K562 (cell line): ENCODE measurements around the gene PUSL1. TPM values are rescaled to one million over a fixed set of nuclear protein-coding genes. Genes with fewer than 3 reads are reported as not detected.

Source experiments
- ATAC-seq: fragments of 200-7000 bp; cut with Tn5 transposase; 3 replicates; pipeline ENCODE4 v1.9.1; 2020; ENCODE audit warnings: moderate library complexity
- BruUV-seq: library from RNA; stranded (reverse); fragments of 400-500 nt; replicated peaks from 2 replicates; lab custom pipeline; 2021; lab: Mats Ljungman, UMichigan
- CTCF ChIA-PET: fragments of 300-600 bp; formaldehyde crosslinking; extraction: SDS; loops from one replicate; lab custom pipeline; 2021; ENCODE audit warnings: low intra/inter-chr PET ratio; lab: Yijun Ruan, JAX
- POLR2A ChIA-PET: fragments of 300-600, 350-650 bp; sonication (Branson Sonifier 250); formaldehyde crosslinking; extraction: SDS; loops from one replicate; lab custom pipeline; 2021; ENCODE audit warnings: antibody characterized with exemption, inconsistent platforms; lab: Yijun Ruan, JAX
- DNase-seq, 4 experiments: peaks; one replicate each; pipeline versions ENCODE4 v3.0.0 to v3.0.0-alpha.2; 2011 to 2018; ENCODE audit warnings: low spot score in 3 of 4, mixed read lengths in 3 of 4; ENCODE audit errors: extremely low read depth in 1 of 4
- FAIRE-seq: peaks from 2 replicates; lab custom pipeline; 2011; peaks lifted over from hg19 to GRCh38; lab: Jason Lieb, UNC
- H2AFZ ChIP-seq: 2 replicates; pipeline ENCODE4 v1.6.0; 2011; ENCODE audit warnings: low read depth, low read length, control low read depth, inconsistent platforms
- H3K27ac ChIP-seq: fragments of 200-600 bp; 3 replicates; pipeline ENCODE4 v1.8.0; 2011; ENCODE audit warnings: low read depth, mild to moderate bottlenecking, control low read depth, inconsistent platforms, low read length, moderate library complexity, mixed read lengths; ENCODE audit errors: extremely low read depth
- H3K27me3 ChIP-seq, 2 experiments: fragments of 300-600 bp in 1 of 2; 2 replicates in 1 of 2; 3 replicates in 1 of 2; pipeline versions ENCODE4 v1.6.0 to v1.8.0; 2011; ENCODE audit warnings: inconsistent platforms in 2 of 2, low read length in 2 of 2, mild to moderate bottlenecking in 1 of 2, mixed read lengths in 1 of 2, moderate library complexity in 1 of 2; ENCODE audit not compliant: control insufficient read depth in 2 of 2, insufficient read depth in 2 of 2
- H3K36me3 ChIP-seq: fragments of 300-600 bp; 3 replicates; pipeline ENCODE4 v1.8.0; 2011; ENCODE audit warnings: mild to moderate bottlenecking, low read length, inconsistent platforms; ENCODE audit not compliant: control insufficient read depth, insufficient read depth
- H3K4me1 ChIP-seq, 2 experiments: fragments of 200-600 bp in 1 of 2; replicated peaks in 1 of 2; 2 replicates in 1 of 2; 3 replicates in 1 of 2; pipeline versions ENCODE4 v1.5.1 to v1.8.0; 2011; ENCODE audit warnings: inconsistent platforms in 2 of 2, low read length in 2 of 2, mild to moderate bottlenecking in 1 of 2, mixed read lengths in 1 of 2, moderate library complexity in 1 of 2; ENCODE audit not compliant: control insufficient read depth in 2 of 2, insufficient read depth in 2 of 2
- H3K4me2 ChIP-seq: 2 replicates; pipeline ENCODE4 v1.6.1; 2011; ENCODE audit warnings: low read length, control low read depth, inconsistent platforms, mixed read lengths; ENCODE audit not compliant: insufficient read depth
- H3K4me3 ChIP-seq: fragments of 200-600 bp; sonication (generic), shearing (Covaris generic); 2 replicates; pipeline ENCODE4 v1.5.1; 2016; ENCODE audit warnings: control low read depth, inconsistent platforms
- H3K79me2 ChIP-seq: fragments of 200-600 bp; 3 replicates; pipeline ENCODE4 v1.8.0; 2011; ENCODE audit warnings: low read length, inconsistent platforms; ENCODE audit not compliant: control insufficient read depth, insufficient read depth
- H3K9ac ChIP-seq, 2 experiments: 2 replicates each; pipeline versions ENCODE4 v1.6.0 to v1.6.1; 2011; ENCODE audit warnings: low read depth in 2 of 2, low read length in 2 of 2, control low read depth in 1 of 2, inconsistent platforms in 1 of 2, mild to moderate bottlenecking in 1 of 2, mixed read lengths in 1 of 2; ENCODE audit not compliant: insufficient read depth in 1 of 2
- H3K9me1 ChIP-seq: one replicate; pipeline ENCODE4 v1.6.0; 2011; ENCODE audit warnings: inconsistent platforms, mild to moderate bottlenecking, low read length, moderate library complexity; ENCODE audit not compliant: control insufficient read depth, insufficient read depth
- H3K9me3 ChIP-seq: replicated peaks from 2 replicates; pipeline ENCODE4 v1.5.1; 2011; ENCODE audit warnings: low read depth, low read length, inconsistent platforms; ENCODE audit not compliant: control insufficient read depth, insufficient read depth
- H4K20me1 ChIP-seq: replicated peaks from 2 replicates; pipeline ENCODE4 v1.6.1; 2011; ENCODE audit warnings: low read length, inconsistent platforms, mixed read lengths; ENCODE audit not compliant: control insufficient read depth, insufficient read depth
- ADNP ChIP-seq: fragments of 200-800 bp; sonication (Bioruptor generic); IDR thresholded peaks from 2 replicates; pipeline ENCODE4 v1.6.1; 2016; ENCODE audit warnings: missing genetic modification characterization, missing compliant biosample characterization
- CBX5 ChIP-seq: IDR thresholded peaks from 2 replicates; pipeline ENCODE4 v1.6.1; 2014; ENCODE audit warnings: low read depth, borderline replicate concordance
- CHD1 ChIP-seq: fragments of 200-600 bp; sonication (generic); IDR thresholded peaks from one replicate; pipeline ENCODE4 v1.6.1; 2012; ENCODE audit warnings: mild to moderate bottlenecking, moderate library complexity, low read length, inconsistent platforms
- E2F6 ChIP-seq, 2 experiments: IDR thresholded peaks; 2 replicates each; pipeline ENCODE4 v1.6.1; 2011; ENCODE audit warnings: borderline replicate concordance in 1 of 2, control low read depth in 1 of 2, low read depth in 1 of 2, low read length in 1 of 2, mild to moderate bottlenecking in 1 of 2, mixed read lengths in 1 of 2, moderate library complexity in 1 of 2; ENCODE audit not compliant: insufficient read depth in 1 of 2, insufficient read length in 1 of 2, poor library complexity in 1 of 2, severe bottlenecking in 1 of 2; ENCODE audit errors: extremely low read depth in 1 of 2
- FOXM1 ChIP-seq, 2 experiments: fragments of 450-650 bp in 1 of 2; sonication (generic) in 1 of 2; formaldehyde crosslinking in 1 of 2; IDR thresholded peaks; 2 replicates each; pipeline versions ENCODE4 v1.6.1 to v1.9.0; 2017 to 2022; ENCODE audit warnings: low read depth in 2 of 2, mild to moderate bottlenecking in 2 of 2, missing genetic modification reagents in 1 of 2, moderate library complexity in 1 of 2
- HDGF ChIP-seq: fragments of 450-650 bp; IDR thresholded peaks from 2 replicates; pipeline ENCODE4 v1.6.1; 2016
- HMGN3 ChIP-seq: IDR thresholded peaks from 2 replicates; pipeline ENCODE4 v1.6.1; 2011; ENCODE audit warnings: borderline replicate concordance, low read depth, mild to moderate bottlenecking, mixed read lengths, low read length; ENCODE audit not compliant: insufficient read length; ENCODE audit errors: extremely low read depth
- MYNN ChIP-seq, 2 experiments: sonication (generic); formaldehyde crosslinking in 1 of 2; IDR thresholded peaks; 2 replicates each; pipeline versions ENCODE4 v1.5.0 to v1.6.1; 2016 to 2020; ENCODE audit warnings: antibody characterized with exemption in 1 of 2, missing genetic modification reagents in 1 of 2
- NFXL1 ChIP-seq: fragments of 450-650 bp; formaldehyde crosslinking; IDR thresholded peaks from 2 replicates; pipeline ENCODE4 v1.4.0; 2021; ENCODE audit warnings: mild to moderate bottlenecking
- POLR2AphosphoS2 ChIP-seq: IDR thresholded peaks from 2 replicates; pipeline ENCODE4 v1.6.1; 2012; ENCODE audit warnings: low read length, improper control_type of control experiment
- RAD21 ChIP-seq, 2 experiments: fragments of 250-450 bp in 1 of 2; fragments of 450-650 bp in 1 of 2; sonication (Bioruptor Pico) in 1 of 2; formaldehyde crosslinking in 1 of 2; IDR thresholded peaks in 1 of 2; conservative IDR thresholded peaks in 1 of 2; 2 replicates each; pipeline versions ENCODE4 v1.4.0 to v1.8.0; 2020 to 2022; ENCODE audit warnings: mild to moderate bottlenecking in 2 of 2, moderate library complexity in 1 of 2
- RHOXF2B ChIP-seq: fragments of 250-450 bp; sonication (Bioruptor Pico); conservative IDR thresholded peaks from 2 replicates; pipeline ENCODE4 v1.5.1; 2021
- SP2 ChIP-seq: IDR thresholded peaks from 2 replicates; pipeline ENCODE4 v1.6.1; 2011; ENCODE audit warnings: mild to moderate bottlenecking, low read depth, low read length, moderate library complexity; ENCODE audit not compliant: poor library complexity, severe bottlenecking; ENCODE audit errors: extremely low read depth
- STAG1 ChIP-seq: sonication (generic); formaldehyde crosslinking; IDR thresholded peaks from 2 replicates; pipeline ENCODE4 v1.5.0; 2020; ENCODE audit warnings: missing genetic modification reagents, borderline replicate concordance
- ZBTB12 ChIP-seq: fragments of 250-450 bp; sonication (Bioruptor Pico); IDR thresholded peaks from 2 replicates; pipeline ENCODE4 v1.4.0; 2020
- ZKSCAN3 ChIP-seq: fragments of 250-450 bp; sonication (Bioruptor Pico); IDR thresholded peaks from 2 replicates; pipeline ENCODE4 v1.4.0; 2020
- ZNF165 ChIP-seq: fragments of 250-450 bp; sonication (Bioruptor Pico); IDR thresholded peaks from 2 replicates; pipeline ENCODE4 v1.4.0; 2020; ENCODE audit warnings: borderline replicate concordance
- ZNF511 ChIP-seq: sonication (generic); formaldehyde crosslinking; IDR thresholded peaks from 2 replicates; pipeline ENCODE4 v1.8.0; 2022; ENCODE audit warnings: mild to moderate bottlenecking, missing genetic modification reagents
- ZNF79 ChIP-seq: fragments of 250-450 bp; sonication (Bioruptor Pico); IDR thresholded peaks from 2 replicates; pipeline ENCODE4 v1.4.0; 2020; ENCODE audit warnings: low read depth, mild to moderate bottlenecking, moderate library complexity
- WGBS: fragments of 100-300 bp; shearing (Covaris generic); methylation state at CpG from one replicate; pipeline ENCODE4 v1.1.6; 2016; ENCODE audit warnings: low coverage, mixed read lengths; ENCODE audit not compliant: insufficient coverage; ENCODE audit errors: missing lambda C conversion rate; 5-methylcytosine and 5-hydroxymethylcytosine counted together
- in situ Hi-C: fragments of 300-500 bp; cut with MboI; formaldehyde crosslinking; loops from 4 replicates; pipeline ENCODE4 v1.15.0; 2018; ENCODE audit warnings: inconsistent platforms, mixed read lengths
- intact Hi-C: fragments of 100-400 bp; cut with micrococcal nuclease; formaldehyde crosslinking; loops from 2 replicates; pipeline ENCODE4 v1.14.2; 2022
- polyA plus RNA-seq, 8 experiments: library from polyadenylated mRNA; depleted of rRNA in 4 of 8; stranded (reverse) in 5 of 8; unstranded in 3 of 8; fragments of >200 nt; fragmentation: Nextera tagmentation in 2 of 8; fragmentation: Illumina TruSeq in 1 of 8; extraction: Ambion mirVana in 2 of 8; extraction: Trizol in 1 of 8; gene quantifications; 2 replicates each; pipeline versions ENCODE4 v1.2.1 to v1.2.3, GENCODE V29; 2011 to 2014; ENCODE audit warnings: inconsistent platforms in 1 of 8, missing spikeins in 1 of 8
- total RNA-seq, 7 experiments: library from RNA; depleted of rRNA in 6 of 7; stranded (reverse); fragments of >200 nt in 6 of 7; fragmentation: Illumina TruSeq in 2 of 7; extraction: Trizol in 2 of 7; gene quantifications; 2 replicates each; pipeline versions ENCODE4 v1.2.1 to v1.2.3, GENCODE V29; 2011 to 2021; ENCODE audit warnings: low replicate concordance in 1 of 7

Gene PUSL1
- total and polyA plus RNA-seq, 9 of the 15 experiments (the other 6 are each of a cell fraction or from before 2014, with no cell fraction given): 0.62 to 86.9 (median 13.6) TPM

GRCh38 chr1:1330366-1331067 is 22.1 kb downstream of the PUSL1 start:
- peaks cover 6% of the 10 kb centered on the region for H3K9me3 ChIP-seq
- no peak overlapping the region for H3K27ac ChIP-seq
- TF ChIP-seq NFXL1 (CRISPR knock-in tag) (no peak), E2F6 (IDR thresholded peaks at IDR 0.05; ENCODE audit: borderline replicate concordance in 1 of 2, extremely low read depth in 1 of 2, insufficient read depth in 1 of 2, insufficient read length in 1 of 2, low read depth in 1 of 2, low read length in 1 of 2, poor library complexity in 1 of 2, severe bottlenecking in 1 of 2) (no peak), ZNF165 (no peak), HDGF (no peak), ZNF511 (no peak), ZBTB12 (CRISPR knock-in tag) (no peak), STAG1 (0 out of 2 replicates have a peak, but pooled peaks have one; percentile 25), CBX5 (no peak), SP2 (no peak), ZKSCAN3 (CRISPR knock-in tag) (no peak), POLR2AphosphoS2 (0 out of 2 replicates have a peak, but pooled peaks have one; percentile 23), ADNP (tag) (no peak), ZNF79 (CRISPR knock-in tag) (no peak), RAD21 (CRISPR knock-in tag; conservative IDR thresholded peaks at IDR 0.05 in 1 of 2, IDR thresholded peaks at IDR 0.05 in 1 of 2) (no peak), CHD1 (no peak), HMGN3 (peak; percentile 0), FOXM1 (IDR thresholded peaks at IDR 0.05; ENCODE audit: low read depth) (no peak), FOXM1 (CRISPR knock-in tag; IDR thresholded peaks at IDR 0.05; ENCODE audit: low read depth) (no peak), RHOXF2B (CRISPR knock-in tag) (no peak), MYNN (IDR thresholded peaks at IDR 0.05) (no peak), MYNN (CRISPR knock-in tag; IDR thresholded peaks at IDR 0.05) (no peak)

More at GRCh38 chr1:1330366-1331067, 22.1 kb downstream of the PUSL1 start:
- Histone ChIP-seq H3K4me3 (no peak overlapping the region), H3K9ac (peak overlapping the region in 1 of 2 experiments; percentile 55; a peak in 1 of 4 replicates), H3K4me1 (peaks cover 5 to 94% of the 10 kb centered on the region in 2 experiments; a peak in 4 of 5 replicates), H2AFZ (no peak overlapping the region), H3K9me1 (peaks cover 4% of the 10 kb centered on the region), H3K4me2 (no peak overlapping the region), H4K20me1 (peaks cover 12% of the 10 kb centered on the region; the same call in 1 of the 2 replicates), H3K27me3 (no peaks in the 10 kb centered on the region), H3K36me3 (peaks cover 27% of the 10 kb centered on the region; the same call in 1 of the 3 replicates), H3K79me2 (peaks cover 10% of the 10 kb centered on the region)
- POLR2A ChIA-PET: interaction anchor here (0.5 to 1.5 kb wide), 5 partner anchors 10 to 39 kb away, joined by 3 to 4 read pairs (median 3); no protein-coding TSS in a partner anchor
- DNase-seq (no peak), ATAC-seq (no peak), FAIRE-seq (no peak)
- in situ Hi-C loops (no loop called here), intact Hi-C loops (no loop called here)
- CTCF ChIA-PET: no interaction called here
- BruUV-seq: no TSS peak
- WGBS: 51% methylated on average over 14 of the region's 15 CpGs
